T-helper 22 cell (primary cell): Measurements from ENCODE around the gene SFXN3.

Experiments used
- DNase-seq: peaks from one replicate; pipeline ENCODE4 v3.0.0-alpha.2; 2020; ENCODE audit warnings: low read depth

The SFXN3 gene

GRCh38 chr10:101031128-101031795 is at the start of gene SFXN3, which contains the start of gene PDZD7:
Gene SFXN3, plus strand, starts transcription at chr10:101031234. Its CDS starts 3,461 bp downstream, at chr10:101034695.
Gene PDZD7, minus strand, starts transcription at chr10:101031129. Its CDS starts 910 bp downstream, at chr10:101030219.
- DNase-seq, result peak; percentile 93

GRCh38 chr10:100982916-100983830 is 47.9 kb upstream of the SFXN3 start:
- DNase-seq, result no peak

GRCh38 chr10:100983868-100984671 is 47.0 kb upstream of the SFXN3 start:
- DNase-seq, result no peak

- DNase-seq, result no peak
Observed at GRCh38 chr10:100984672-100985177, 46.3 kb upstream of the SFXN3 start.

- DNase-seq, result no peak
Observed at GRCh38 chr10:100985336-100985735, 45.7 kb upstream of the SFXN3 start.

GRCh38 chr10:100986623-100986951 is 44.4 kb upstream of the SFXN3 start:
- no peak for DNase-seq

GRCh38 chr10:100986952-100987684 is 43.9 kb upstream of the SFXN3 start, which contains the start of the genes MRPL43 and TWNK:
Gene MRPL43, minus strand, starts transcription at chr10:100987497. Its CDS starts 54 bp downstream, at chr10:100987443.
Gene TWNK, plus strand, starts transcription at chr10:100987543. Its CDS starts 668 bp downstream, at chr10:100988211.
- DNase-seq, result peak; percentile 70

GRCh38 chr10:100987685-100988049 is 43.4 kb upstream of the SFXN3 start:
- DNase-seq, result no peak

GRCh38 chr10:100988166-100988565 is 42.9 kb upstream of the SFXN3 start:
- no peak for DNase-seq

GRCh38 chr10:100989088-100989487 is 41.9 kb upstream of the SFXN3 start:
- DNase-seq, result no peak

GRCh38 chr10:100993986-100994708 is 36.9 kb upstream of the SFXN3 start:
- no peak for DNase-seq

GRCh38 chr10:100995181-100995580 is 35.9 kb upstream of the SFXN3 start:
- DNase-seq, result no peak

GRCh38 chr10:100996678-100997359 is 34.2 kb upstream of the SFXN3 start:
- peak; percentile 18 for DNase-seq

GRCh38 chr10:100997360-100998182 is 33.5 kb upstream of the SFXN3 start:
- peak; percentile 64 for DNase-seq

GRCh38 chr10:100998183-100998990 is 32.6 kb upstream of the SFXN3 start:
- peak; percentile 47 for DNase-seq

GRCh38 chr10:100998991-100999741 is 31.9 kb upstream of the SFXN3 start:
- peak; percentile 54 for DNase-seq

- DNase-seq, result no peak
Observed at GRCh38 chr10:100999742-101000126, 31.3 kb upstream of the SFXN3 start, which contains the start of gene LZTS2. Gene LZTS2, plus strand, starts transcription at chr10:100999808. Its CDS starts 2,731 bp downstream, at chr10:101002539.
